OCI-LY3 (cell line): ENCODE measurements around the gene NBDY.
A peak's percentile ranks its signal among the peaks of the same experiment; 100 is the strongest.
"Not testable (repeated sequence)": the region's sequence is repeated elsewhere in the genome, so short reads cannot be mapped to it uniquely, and the experiment has no call there.

ENCODE experiments used
- H2AFZ ChIP-seq: fragments of 200-600, 300-600 bp; shearing (Covaris generic); 2 replicates; pipeline ENCODE4 v1.6.0; 2014; ENCODE audit warnings: antibody characterized with exemption, low read depth, low read length
- H3K27ac ChIP-seq: fragments of 200-600, 300-600 bp; sonication (generic); 2 replicates; pipeline ENCODE4 v1.5.1; 2014; ENCODE audit warnings: mild to moderate bottlenecking, low read length, moderate library complexity, mixed read lengths
- H3K27me3 ChIP-seq: fragments of 200-600, 300-600 bp; sonication (generic); 2 replicates; pipeline ENCODE4 v1.6.1; 2014; ENCODE audit warnings: low read depth, low read length, mixed read lengths
- H3K36me3 ChIP-seq: fragments of 200-600, 300-600 bp; sonication (generic); replicated peaks from 2 replicates; pipeline ENCODE3; 2014; ENCODE audit warnings: low read depth, low read length, mixed read lengths
- H3K4me1 ChIP-seq: fragments of 300-600, 200-600 bp; sonication (generic); 2 replicates; pipeline ENCODE4 v1.6.1; 2014; ENCODE audit warnings: low read length, mixed read lengths
- H3K4me2 ChIP-seq: fragments of 200-600, 300-600 bp; sonication (generic); 2 replicates; pipeline ENCODE4 v1.6.1; 2014; ENCODE audit warnings: low read length, mixed read lengths
- H3K4me3 ChIP-seq: fragments of 300-600, 200-600 bp; sonication (generic); 2 replicates; pipeline ENCODE4 v1.5.1; 2014; ENCODE audit warnings: antibody characterized with exemption, mild to moderate bottlenecking, low read length, moderate library complexity
- H3K79me2 ChIP-seq: fragments of 300-600, 200-600 bp; shearing (Covaris generic); 2 replicates; pipeline ENCODE4 v1.6.1; 2014; ENCODE audit warnings: mild to moderate bottlenecking, low read length, mixed read lengths
- H3K9ac ChIP-seq: fragments of 300-600, 200-600 bp; shearing (Covaris generic); 2 replicates; pipeline ENCODE4 v1.6.0; 2014; ENCODE audit warnings: mild to moderate bottlenecking, low read length, moderate library complexity
- H3K9me3 ChIP-seq: fragments of 200-600, 300-600 bp; shearing (Covaris generic); 2 replicates; pipeline ENCODE4 v1.6.1; 2014; ENCODE audit warnings: low read length, mixed read lengths; ENCODE audit not compliant: insufficient read depth
- H4K20me1 ChIP-seq: fragments of 200-600, 300-600 bp; sonication (generic); 2 replicates; pipeline ENCODE4 v1.6.1; 2016; ENCODE audit warnings: low read length, mixed read lengths; ENCODE audit not compliant: insufficient read depth
- CTCF ChIP-seq: fragments of 200-600, 300-600 bp; sonication (generic); IDR thresholded peaks from 2 replicates; pipeline ENCODE4 v1.5.1; 2014; ENCODE audit warnings: antibody characterized with exemption, low read length, low read depth
- EZH2phosphoT487 ChIP-seq: fragments of 200-600 bp; shearing (Covaris generic); IDR thresholded peaks from 2 replicates; pipeline ENCODE4 v1.6.1; 2018; ENCODE audit warnings: antibody characterized with exemption, mixed run types, low read depth

Gene NBDY

GRCh38 chrX:56729152-56729850 is at the start of gene NBDY:
NBDY (plus strand) TSS chrX:56729243; CDS start chrX:56729354, 111 bp downstream.
- peak within 1 kb of the TSS; percentile 92 for H2AFZ ChIP-seq
- peak within 1 kb of the TSS; percentile 63 for H3K27ac ChIP-seq
- no peaks in the 10 kb centered on the region for H3K27me3 ChIP-seq
- H4K20me1 ChIP-seq = no peaks in the 10 kb centered on the region
- H3K9me3 ChIP-seq = no peaks in the 10 kb centered on the region
- TF ChIP-seq CTCF (no peak), EZH2phosphoT487 (no peak)
- H3K4me1 ChIP-seq = peaks cover 10% of the 10 kb centered on the region
- H3K36me3 ChIP-seq = no peaks in the 10 kb centered on the region
- H3K4me2 ChIP-seq = peak within 1 kb of the TSS; percentile 72
- H3K9ac ChIP-seq = peak within 1 kb of the TSS; percentile 90
- peak within 1 kb of the TSS; percentile 97 for H3K4me3 ChIP-seq
- H3K79me2 ChIP-seq = peaks cover 32% of the 10 kb centered on the region

- H4K20me1 ChIP-seq = not testable (repeated sequence)
Measured at GRCh38 chrX:56704530-56704929, 24.5 kb upstream of the NBDY start.

GRCh38 chrX:56726605-56727004 is 2.4 kb upstream of the NBDY start:
- Histone ChIP-seq H3K4me1 (peaks cover 10% of the 10 kb centered on the region), H3K4me3 (no peak overlapping the region), H3K27me3 (no peaks in the 10 kb centered on the region), H3K9me3 (no peaks in the 10 kb centered on the region), H3K27ac (no peak overlapping the region), H3K79me2 (peaks cover 21% of the 10 kb centered on the region), H3K36me3 (no peaks in the 10 kb centered on the region), H3K4me2 (peak overlapping the region; percentile 32; the same call in 1 of the 2 replicates), H2AFZ (no peak overlapping the region), H4K20me1 (no peaks in the 10 kb centered on the region), H3K9ac (no peak overlapping the region)
- TF ChIP-seq CTCF = peak; percentile 62
- TF ChIP-seq EZH2phosphoT487 = no peak

More at GRCh38 chrX:56704530-56704929, 24.5 kb upstream of the NBDY start:
- not testable (repeated sequence) for H3K4me2 ChIP-seq, H3K36me3 ChIP-seq, H3K9me3 ChIP-seq, H3K27ac ChIP-seq, H3K4me1 ChIP-seq, H3K27me3 ChIP-seq, H3K4me3 ChIP-seq, H3K9ac ChIP-seq, H2AFZ ChIP-seq, H3K79me2 ChIP-seq

- no peak overlapping the region for H3K4me2 ChIP-seq
- TF ChIP-seq EZH2phosphoT487 (no peak), CTCF (no peak)
- no peaks in the 10 kb centered on the region for H3K36me3 ChIP-seq
- H3K27me3 ChIP-seq = no peaks in the 10 kb centered on the region
- H2AFZ ChIP-seq = peak overlapping the region; percentile 92
- H3K4me1 ChIP-seq = peaks cover 10% of the 10 kb centered on the region
- no peaks in the 10 kb centered on the region for H3K9me3 ChIP-seq
- H3K79me2 ChIP-seq = peaks cover 27% of the 10 kb centered on the region
- H3K4me3 ChIP-seq = no peak overlapping the region
- no peak overlapping the region for H3K9ac ChIP-seq
- no peaks in the 10 kb centered on the region for H4K20me1 ChIP-seq
- H3K27ac ChIP-seq = no peak overlapping the region
Measured at GRCh38 chrX:56727531-56727930, 1.5 kb upstream of the NBDY start.
